ENCODE measurements around the gene SLC26A9. TPM values are rescaled to one million over a fixed set of nuclear protein-coding genes. Genes with fewer than 3 reads are reported as not detected.
"Not testable (repeated sequence)": the region's sequence is repeated elsewhere in the genome, so short reads cannot be mapped to it uniquely, and the experiment has no call there.

Gene SLC26A9
- total and polyA plus RNA-seq, 2 donors from 2014 or later = 0.69 to 5.9 TPM

GRCh38 chr1:205889706-205890105 is 53.5 kb downstream of the SLC26A9 start:
- H3K4me3 ChIP-seq (ENCODE audit: low read length in 3 of 3); H3K27me3 ChIP-seq (ENCODE audit: control insufficient read depth, insufficient read depth, low read length); DNase-seq; FAIRE-seq; H3K9ac ChIP-seq (ENCODE audit: low read length in 3 of 3); H3K4me1 ChIP-seq (ENCODE audit: control insufficient read depth in 2 of 3, insufficient read depth in 2 of 3, low read depth in 1 of 3, low read length in 3 of 3); H3K27ac ChIP-seq (ENCODE audit: low read depth in 2 of 2, low read length in 2 of 2); H3K36me3 ChIP-seq (ENCODE audit: control insufficient read depth in 2 of 3, insufficient read depth in 3 of 3, low read length in 3 of 3); intact Hi-C loops (cut with DNase I); H3K9me3 ChIP-seq (ENCODE audit: control insufficient read depth in 2 of 3, insufficient read depth in 1 of 3, low read length in 3 of 3): not testable (repeated sequence)

- H3K27me3 ChIP-seq (ENCODE audit: control insufficient read depth, insufficient read depth, low read length); H3K9me3 ChIP-seq (ENCODE audit: control insufficient read depth in 2 of 3, insufficient read depth in 1 of 3, low read length in 3 of 3); H3K36me3 ChIP-seq (ENCODE audit: control insufficient read depth in 2 of 3, insufficient read depth in 3 of 3, low read length in 3 of 3); H3K4me3 ChIP-seq (ENCODE audit: low read length in 3 of 3); H3K27ac ChIP-seq (ENCODE audit: low read depth in 2 of 2, low read length in 2 of 2); H3K9ac ChIP-seq (ENCODE audit: low read length in 3 of 3); FAIRE-seq; intact Hi-C loops (cut with DNase I); DNase-seq; H3K4me1 ChIP-seq (ENCODE audit: control insufficient read depth in 2 of 3, insufficient read depth in 2 of 3, low read depth in 1 of 3, low read length in 3 of 3): not testable (repeated sequence)
Observed at GRCh38 chr1:205889006-205889405, 54.2 kb downstream of the SLC26A9 start.

GRCh38 chr1:205883792-205884191 is 59.5 kb downstream of the SLC26A9 start:
- Histone ChIP-seq H3K27me3 (ENCODE audit: control insufficient read depth, insufficient read depth, low read length) (no peaks in the 10 kb centered on the region), H3K9me3 (ENCODE audit: control insufficient read depth in 2 of 3, insufficient read depth in 1 of 3, low read length in 3 of 3) (no peaks in the 10 kb centered on the region), H3K9ac (ENCODE audit: low read length in 3 of 3) (no peak overlapping the region), H3K27ac (ENCODE audit: low read depth in 2 of 2, low read length in 2 of 2) (no peak overlapping the region), H3K36me3 (ENCODE audit: control insufficient read depth in 2 of 3, insufficient read depth in 3 of 3, low read length in 3 of 3) (no peaks in the 10 kb centered on the region), H3K4me1 (ENCODE audit: control insufficient read depth in 2 of 3, insufficient read depth in 2 of 3, low read depth in 1 of 3, low read length in 3 of 3) (no peaks in the 10 kb centered on the region), H3K4me3 (ENCODE audit: low read length in 3 of 3) (no peak overlapping the region)
- intact Hi-C loops (cut with DNase I) = no loop called here
- FAIRE-seq = no peak
- TF ChIP-seq CTCF (IDR thresholded peaks at IDR 0.05; ENCODE audit: borderline replicate concordance, extremely low read depth, insufficient read depth) = no peak
- no peak for DNase-seq

GRCh38 chr1:205880923-205881322 is 62.3 kb downstream of the SLC26A9 start:
- Histone ChIP-seq H3K9ac (ENCODE audit: low read length in 3 of 3) (no peak overlapping the region), H3K4me1 (ENCODE audit: control insufficient read depth in 2 of 3, insufficient read depth in 2 of 3, low read depth in 1 of 3, low read length in 3 of 3) (no peaks in the 10 kb centered on the region), H3K4me3 (ENCODE audit: low read length in 3 of 3) (no peak overlapping the region), H3K36me3 (ENCODE audit: control insufficient read depth in 2 of 3, insufficient read depth in 3 of 3, low read length in 3 of 3) (no peaks in the 10 kb centered on the region), H3K27ac (ENCODE audit: low read depth in 2 of 2, low read length in 2 of 2) (no peak overlapping the region), H3K27me3 (ENCODE audit: control insufficient read depth, insufficient read depth, low read length) (no peaks in the 10 kb centered on the region), H3K9me3 (ENCODE audit: control insufficient read depth in 2 of 3, insufficient read depth in 1 of 3, low read length in 3 of 3) (peaks cover 0 to 4% (median 0%) of the 10 kb centered on the region in 3 donors)
- intact Hi-C loops (cut with DNase I) = no loop called here
- DNase-seq = no peak
- no peak for TF ChIP-seq CTCF (IDR thresholded peaks at IDR 0.05; ENCODE audit: borderline replicate concordance, extremely low read depth, insufficient read depth)
- no peak for FAIRE-seq

GRCh38 chr1:205879974-205880373 is 63.3 kb downstream of the SLC26A9 start:
- no peak for DNase-seq
- H3K9ac ChIP-seq (ENCODE audit: low read length in 3 of 3) = no peak overlapping the region
- intact Hi-C loops (cut with DNase I) = no loop called here
- TF ChIP-seq CTCF (IDR thresholded peaks at IDR 0.05; ENCODE audit: borderline replicate concordance, extremely low read depth, insufficient read depth) = no peak
- peaks cover 0 to 4% (median 0%) of the 10 kb centered on the region in 3 donors for H3K9me3 ChIP-seq (ENCODE audit: control insufficient read depth in 2 of 3, insufficient read depth in 1 of 3, low read length in 3 of 3)
- no peaks in the 10 kb centered on the region for H3K4me1 ChIP-seq (ENCODE audit: control insufficient read depth in 2 of 3, insufficient read depth in 2 of 3, low read depth in 1 of 3, low read length in 3 of 3)
- H3K36me3 ChIP-seq (ENCODE audit: control insufficient read depth in 2 of 3, insufficient read depth in 3 of 3, low read length in 3 of 3) = no peaks in the 10 kb centered on the region
- H3K4me3 ChIP-seq (ENCODE audit: low read length in 3 of 3) = no peak overlapping the region
- H3K27ac ChIP-seq (ENCODE audit: low read depth in 2 of 2, low read length in 2 of 2) = no peak overlapping the region
- no peak for FAIRE-seq
- no peaks in the 10 kb centered on the region for H3K27me3 ChIP-seq (ENCODE audit: control insufficient read depth, insufficient read depth, low read length)

All from kidney (tissue), 14 donors.